ENCODE measurements around the gene PGR.

- TF ChIP-seq POLR2AphosphoS5 (IDR thresholded peaks at IDR 0.05) (no peak), CTCF (IDR thresholded peaks at IDR 0.05 in 8 of 11, conservative IDR thresholded peaks at IDR 0.05 in 3 of 11) (no peak), POLR2A (IDR thresholded peaks at IDR 0.05) (no peak)
Observed at GRCh38 chr11:101049123-101049522, 80.5 kb downstream of the PGR start.

All from spleen (tissue), 7 donors.